Activated CD4-positive, alpha-beta T cell treated with anti-CD3 and anti-CD28 coated beads, Interleukin-2, amount 50 U/mL, for 24 hours (primary cell): ENCODE data around the gene RIMBP2.
"Not testable (repeated sequence)": the region's sequence is repeated elsewhere in the genome, so short reads cannot be mapped to it uniquely, and the experiment has no call there.

Experiments
- DNase-seq, 2 donors: peaks; one replicate each; pipeline ENCODE4 v3.0.0-alpha.2; 2020; ENCODE audit warnings: low read depth in 1 of 2, low spot score in 1 of 2

The RIMBP2 gene

GRCh38 chr12:130742112-130742511 is 26.0 kb upstream of the RIMBP2 start:
- DNase-seq = no peak

- DNase-seq = no peak
Measured at GRCh38 chr12:130739571-130739970, 23.5 kb upstream of the RIMBP2 start.

GRCh38 chr12:130738403-130738802 is 22.3 kb upstream of the RIMBP2 start:
- DNase-seq = not testable (repeated sequence)

GRCh38 chr12:130737731-130738130 is 21.6 kb upstream of the RIMBP2 start:
- no peak for DNase-seq

GRCh38 chr12:130729344-130729743 is 13.2 kb upstream of the RIMBP2 start:
- DNase-seq = no peak

- no peak for DNase-seq
Measured at GRCh38 chr12:130728158-130729058, 12.3 kb upstream of the RIMBP2 start.

- no peak for DNase-seq
Measured at GRCh38 chr12:130719263-130719859, 3.3 kb upstream of the RIMBP2 start.

- no peak for DNase-seq
Measured at GRCh38 chr12:130717752-130718151, 1.7 kb upstream of the RIMBP2 start.

- DNase-seq = no peak
Measured at GRCh38 chr12:130716969-130717366, 869 bp upstream of the RIMBP2 start.

- no peak for DNase-seq
Measured at GRCh38 chr12:130715150-130715997, 725 bp downstream of the RIMBP2 start.

GRCh38 chr12:130714591-130715149 is 1.4 kb downstream of the RIMBP2 start:
- DNase-seq = no peak

GRCh38 chr12:130714091-130714590 is 2.0 kb downstream of the RIMBP2 start:
- no peak for DNase-seq

GRCh38 chr12:130713581-130713991 is 2.5 kb downstream of the RIMBP2 start:
- no peak for DNase-seq

- no peak for DNase-seq
Measured at GRCh38 chr12:130712346-130713065, 3.6 kb downstream of the RIMBP2 start.

- DNase-seq = no peak
Measured at GRCh38 chr12:130711756-130712155, 4.3 kb downstream of the RIMBP2 start.

GRCh38 chr12:130710733-130711080 is 5.4 kb downstream of the RIMBP2 start:
- DNase-seq = no peak

GRCh38 chr12:130709971-130710732 is 5.9 kb downstream of the RIMBP2 start:
- DNase-seq = no peak

GRCh38 chr12:130709151-130709970 is 6.7 kb downstream of the RIMBP2 start:
- no peak for DNase-seq

GRCh38 chr12:130708648-130709047 is 7.5 kb downstream of the RIMBP2 start:
- no peak for DNase-seq
